HUES48 (cell line): ENCODE measurements around the gene MVK.

ENCODE experiments used
- H3K27ac ChIP-seq: one replicate; pipeline ENCODE4 v1.7.0; 2013; ENCODE audit warnings: low read depth, low read length, inconsistent platforms
- H3K27me3 ChIP-seq: 2 replicates; pipeline ENCODE4 v1.6.1; 2013; ENCODE audit warnings: mild to moderate bottlenecking, low read length; ENCODE audit not compliant: control insufficient read depth, insufficient read depth
- H3K36me3 ChIP-seq: 2 replicates; pipeline ENCODE4 v1.6.1; 2013; ENCODE audit warnings: low read length; ENCODE audit not compliant: control insufficient read depth, insufficient read depth
- H3K4me1 ChIP-seq: 2 replicates; pipeline ENCODE4 v1.6.1; 2013; ENCODE audit warnings: mild to moderate bottlenecking, low read length; ENCODE audit not compliant: control insufficient read depth, insufficient read depth
- H3K4me3 ChIP-seq: 2 replicates; pipeline ENCODE4 v1.5.1; 2013; ENCODE audit warnings: mild to moderate bottlenecking, low read depth, low read length
- H3K9ac ChIP-seq: 2 replicates; pipeline ENCODE4 v1.6.1; 2013; ENCODE audit warnings: mild to moderate bottlenecking, low read depth, low read length, moderate library complexity
- H3K9me3 ChIP-seq: 2 replicates; pipeline ENCODE4 v1.6.1; 2013; ENCODE audit warnings: low read length; ENCODE audit not compliant: control insufficient read depth, insufficient read depth

Gene MVK

GRCh38 chr12:109592195-109592904 is 18.8 kb downstream of the MVK start:
- H3K27me3 ChIP-seq, result no peaks in the 10 kb centered on the region
- peaks cover 41% of the 10 kb centered on the region for H3K36me3 ChIP-seq
- H3K9me3 ChIP-seq, result no peaks in the 10 kb centered on the region
- no peak overlapping the region for H3K9ac ChIP-seq
- H3K27ac ChIP-seq, result no peak overlapping the region
- no peaks in the 10 kb centered on the region for H3K4me1 ChIP-seq
- no peak overlapping the region for H3K4me3 ChIP-seq

- H3K36me3 ChIP-seq, result peaks cover 35% of the 10 kb centered on the region
- H3K4me3 ChIP-seq, result no peak overlapping the region
- H3K9me3 ChIP-seq, result no peaks in the 10 kb centered on the region
- H3K4me1 ChIP-seq, result peaks cover 1% of the 10 kb centered on the region
- no peaks in the 10 kb centered on the region for H3K27me3 ChIP-seq
- no peak overlapping the region for H3K27ac ChIP-seq
- H3K9ac ChIP-seq, result no peak overlapping the region
Measured at GRCh38 chr12:109592905-109593272, 19.3 kb downstream of the MVK start.

- H3K36me3 ChIP-seq, result peaks cover 28% of the 10 kb centered on the region
- H3K4me3 ChIP-seq, result no peak overlapping the region
- H3K4me1 ChIP-seq, result peaks cover 6% of the 10 kb centered on the region
- no peak overlapping the region for H3K27ac ChIP-seq
- H3K9me3 ChIP-seq, result no peaks in the 10 kb centered on the region
- no peaks in the 10 kb centered on the region for H3K27me3 ChIP-seq
- no peak overlapping the region for H3K9ac ChIP-seq
Measured at GRCh38 chr12:109594556-109595317, 21.1 kb downstream of the MVK start.

DNA sequence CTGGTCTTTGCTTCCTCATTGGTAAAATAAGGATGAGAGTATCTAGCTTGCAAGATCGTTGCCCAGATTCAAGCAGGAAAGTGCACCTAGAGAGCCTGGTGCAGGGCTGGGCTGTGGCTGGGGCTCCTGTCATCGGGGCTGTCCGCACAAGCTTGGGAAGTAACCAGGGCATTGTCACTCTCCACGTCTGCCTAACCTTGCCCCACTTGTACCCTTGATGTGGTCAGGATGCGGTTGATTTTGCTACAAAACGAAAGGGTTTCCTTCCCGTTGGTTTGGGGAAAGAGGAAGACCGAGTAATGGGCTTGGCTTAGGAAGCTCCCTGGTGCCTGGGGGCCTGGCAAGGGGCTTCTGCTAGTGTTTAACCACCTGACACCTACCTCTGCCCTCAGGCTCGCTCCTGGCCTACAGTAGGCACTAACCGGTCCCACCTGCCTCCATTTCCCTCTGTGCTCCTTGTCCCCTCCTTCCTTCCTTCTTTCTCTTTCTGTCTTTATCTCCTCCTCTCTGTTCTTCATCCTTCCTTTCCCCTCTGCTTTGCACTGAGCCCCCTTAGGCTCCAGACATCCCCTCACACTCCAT is 21.8 kb downstream of the MVK start:
- Histone ChIP-seq H3K4me3 (no peak overlapping the region), H3K9me3 (no peaks in the 10 kb centered on the region), H3K27me3 (no peaks in the 10 kb centered on the region), H3K4me1 (peaks cover 6% of the 10 kb centered on the region), H3K36me3 (peaks cover 28% of the 10 kb centered on the region), H3K9ac (no peak overlapping the region), H3K27ac (no peak overlapping the region)

- no peaks in the 10 kb centered on the region for H3K9me3 ChIP-seq
- H3K9ac ChIP-seq, result no peak overlapping the region
- H3K27me3 ChIP-seq, result no peaks in the 10 kb centered on the region
- peaks cover 21% of the 10 kb centered on the region for H3K36me3 ChIP-seq
- H3K4me1 ChIP-seq, result peaks cover 6% of the 10 kb centered on the region
- no peak overlapping the region for H3K4me3 ChIP-seq
- no peak overlapping the region for H3K27ac ChIP-seq
Measured at GRCh38 chr12:109596418-109597244, 23.0 kb downstream of the MVK start.

- Histone ChIP-seq H3K9me3 (no peaks in the 10 kb centered on the region), H3K27ac (no peak overlapping the region), H3K27me3 (no peaks in the 10 kb centered on the region), H3K4me1 (peaks cover 6% of the 10 kb centered on the region), H3K4me3 (no peak overlapping the region), H3K9ac (no peak overlapping the region), H3K36me3 (peaks cover 14% of the 10 kb centered on the region)
Measured at GRCh38 chr12:109597414-109597794, 23.8 kb downstream of the MVK start.

DNA sequence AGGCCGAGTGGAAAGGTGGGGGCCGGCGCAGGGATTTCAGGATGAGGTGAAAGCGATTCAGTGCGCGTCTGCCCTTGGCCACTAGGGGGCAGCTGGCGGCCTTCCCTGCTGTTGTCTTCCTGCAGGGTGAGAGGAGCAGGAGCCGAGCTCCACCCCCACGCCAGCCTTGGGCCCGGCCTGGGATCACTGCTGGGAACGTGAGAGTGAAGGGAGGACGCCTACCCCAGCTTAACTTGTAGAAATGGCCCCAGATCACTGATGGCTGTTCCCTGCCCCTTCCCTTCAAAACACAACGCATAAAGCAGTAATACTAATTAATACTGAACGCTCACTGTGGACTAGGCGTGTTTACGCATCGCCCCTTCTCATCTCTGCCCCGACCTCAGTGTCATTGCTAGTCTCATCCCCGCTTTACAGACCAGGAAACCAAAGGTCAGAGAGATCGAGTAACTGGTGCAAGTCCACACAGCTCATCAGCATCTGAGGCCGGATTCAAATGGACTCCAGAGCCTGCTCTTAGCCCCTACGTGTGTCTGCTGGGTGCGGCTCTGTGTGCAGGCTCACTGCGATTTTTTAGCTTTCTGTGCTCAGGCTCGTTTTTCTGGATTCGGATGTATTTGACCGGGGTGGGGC is 24.3 kb downstream of the MVK start:
- no peaks in the 10 kb centered on the region for H3K9me3 ChIP-seq
- H3K4me1 ChIP-seq, result peaks cover 6% of the 10 kb centered on the region
- no peak overlapping the region for H3K4me3 ChIP-seq
- H3K36me3 ChIP-seq, result peaks cover 14% of the 10 kb centered on the region
- H3K9ac ChIP-seq, result no peak overlapping the region
- no peaks in the 10 kb centered on the region for H3K27me3 ChIP-seq
- no peak overlapping the region for H3K27ac ChIP-seq

- Histone ChIP-seq H3K9me3 (no peaks in the 10 kb centered on the region), H3K4me3 (no peak overlapping the region), H3K9ac (no peak overlapping the region), H3K36me3 (peaks cover 10% of the 10 kb centered on the region), H3K27me3 (no peaks in the 10 kb centered on the region), H3K4me1 (peaks cover 6% of the 10 kb centered on the region), H3K27ac (no peak overlapping the region)
Measured at GRCh38 chr12:109598428-109598854, 24.8 kb downstream of the MVK start.

- H3K27ac ChIP-seq, result no peak overlapping the region
Measured at GRCh38 chr12:109599087-109599486, 25.5 kb downstream of the MVK start.

GRCh38 chr12:109600481-109600880 is 26.9 kb downstream of the MVK start:
- H3K4me1 ChIP-seq, result peaks cover 6% of the 10 kb centered on the region
- no peak overlapping the region for H3K9ac ChIP-seq
- H3K9me3 ChIP-seq, result no peaks in the 10 kb centered on the region
- H3K27me3 ChIP-seq, result no peaks in the 10 kb centered on the region
- no peak overlapping the region for H3K27ac ChIP-seq
- no peak overlapping the region for H3K4me3 ChIP-seq
- H3K36me3 ChIP-seq, result no peaks in the 10 kb centered on the region

More at GRCh38 chr12:109599087-109599486, 25.5 kb downstream of the MVK start:
- Histone ChIP-seq H3K36me3 (peaks cover 8% of the 10 kb centered on the region), H3K27me3 (no peaks in the 10 kb centered on the region), H3K9ac (no peak overlapping the region), H3K4me3 (no peak overlapping the region), H3K4me1 (peaks cover 6% of the 10 kb centered on the region), H3K9me3 (no peaks in the 10 kb centered on the region)
